DMS 273 treated with DMSO at 0.1 percent for 48 hours (cell line): ENCODE measurements around the gene DPEP3.

ENCODE experiments used
- DNase-seq: peaks from one replicate; lab custom pipeline; 2025; lab: John Stamatoyannopoulos, UW

The DPEP3 gene

GRCh38 chr16:67966549-67967182 is 13.6 kb downstream of the DPEP3 start:
- no peak for DNase-seq

GRCh38 chr16:67965668-67966548 is 14.4 kb downstream of the DPEP3 start:
- no peak for DNase-seq

DNA sequence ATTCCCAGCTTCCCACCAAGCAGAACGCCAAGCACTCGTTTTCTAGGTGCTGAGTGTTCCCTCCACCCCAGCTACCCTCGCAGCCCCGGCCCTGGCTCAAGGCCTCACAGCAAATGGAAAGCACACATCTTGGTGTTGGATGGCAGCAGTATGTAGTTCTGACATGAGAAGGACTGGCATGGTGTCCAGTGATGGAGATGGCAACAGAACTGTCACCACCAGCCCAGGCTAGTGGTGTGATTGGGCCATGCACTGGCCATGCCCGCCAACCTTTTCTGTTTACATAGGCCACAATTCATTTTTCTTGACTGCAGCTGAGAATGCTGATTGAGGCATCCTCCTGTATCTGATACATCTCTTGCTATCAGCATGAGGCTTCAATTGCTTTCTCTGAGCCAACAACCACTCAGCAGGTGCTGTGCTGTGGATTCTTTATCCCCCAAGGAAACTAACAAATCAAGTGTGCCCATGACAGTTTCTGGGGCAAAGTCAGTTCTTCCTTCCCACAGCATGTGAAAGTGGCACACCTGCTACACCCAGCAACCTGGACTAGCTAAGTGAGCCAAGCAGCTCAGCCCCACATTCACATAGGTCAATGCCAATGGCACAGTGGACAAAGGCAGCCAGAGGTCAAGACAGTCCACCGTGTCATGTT is 15.7 kb downstream of the DPEP3 start:
- no peak for DNase-seq

GRCh38 chr16:67963662-67964321 is 16.5 kb downstream of the DPEP3 start:
- DNase-seq, result no peak

DNA sequence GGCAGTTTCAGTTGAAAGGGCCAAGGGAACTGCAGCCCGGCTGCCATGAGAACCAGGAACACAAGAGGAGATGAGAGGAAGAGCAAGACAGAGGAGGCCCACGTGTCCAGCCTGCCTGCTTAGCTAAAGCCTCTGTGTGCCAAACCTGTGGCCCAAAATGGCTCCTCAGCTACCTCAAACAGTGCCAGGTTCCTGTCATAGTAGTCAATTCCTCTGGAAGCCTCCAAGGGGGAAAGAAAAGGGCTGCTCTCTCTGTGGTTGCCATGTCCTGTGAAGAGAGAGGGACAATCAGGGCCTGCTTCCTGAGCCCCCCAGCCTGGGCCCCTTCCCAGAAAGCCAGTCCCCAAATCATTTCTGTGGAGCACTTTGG is 17.0 kb downstream of the DPEP3 start:
- no peak for DNase-seq

GRCh38 chr16:67962135-67962534 is 18.2 kb downstream of the DPEP3 start:
- no peak for DNase-seq

GRCh38 chr16:67961551-67961957 is 18.7 kb downstream of the DPEP3 start:
- DNase-seq, result peak; percentile 37

DNA sequence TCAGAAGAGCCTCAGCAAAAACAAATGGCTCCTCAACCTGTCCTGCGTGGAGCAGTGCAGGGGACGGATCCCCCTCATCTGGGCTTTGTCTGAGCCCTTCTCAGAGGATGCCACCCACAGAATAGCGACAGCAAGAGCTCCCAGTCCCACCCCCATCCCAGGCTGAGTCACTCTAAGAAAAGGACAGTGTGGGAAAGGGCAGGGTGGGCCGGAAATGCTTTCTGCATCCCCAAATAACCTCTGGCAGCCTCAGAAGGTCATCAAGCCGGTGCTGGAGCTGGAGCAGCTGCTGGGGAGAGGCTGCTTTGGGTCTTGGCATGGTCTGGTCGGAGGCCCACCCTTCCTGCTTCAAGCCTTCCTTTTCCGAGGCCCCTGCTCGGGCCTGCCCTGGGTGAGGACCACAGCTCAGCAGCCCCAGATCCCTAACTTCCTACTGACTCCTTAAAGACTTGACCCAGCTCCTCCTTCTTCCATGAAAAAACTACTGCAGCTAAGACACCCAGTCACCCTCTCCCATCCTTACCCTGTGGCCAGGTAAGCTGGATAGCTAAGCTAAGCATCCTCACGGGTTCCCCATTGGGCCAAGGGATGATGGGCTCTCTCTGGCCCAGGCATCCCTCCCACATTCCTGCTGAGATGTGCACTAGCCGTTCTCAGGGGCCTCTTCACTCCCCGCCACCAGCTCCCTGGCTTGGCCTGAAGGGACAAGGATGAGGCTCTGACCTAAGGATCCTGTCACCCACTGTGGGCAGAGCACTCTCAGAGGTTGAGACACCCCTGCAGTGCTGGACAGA is 20.6 kb downstream of the DPEP3 start:
- DNase-seq, result no peak

DNA sequence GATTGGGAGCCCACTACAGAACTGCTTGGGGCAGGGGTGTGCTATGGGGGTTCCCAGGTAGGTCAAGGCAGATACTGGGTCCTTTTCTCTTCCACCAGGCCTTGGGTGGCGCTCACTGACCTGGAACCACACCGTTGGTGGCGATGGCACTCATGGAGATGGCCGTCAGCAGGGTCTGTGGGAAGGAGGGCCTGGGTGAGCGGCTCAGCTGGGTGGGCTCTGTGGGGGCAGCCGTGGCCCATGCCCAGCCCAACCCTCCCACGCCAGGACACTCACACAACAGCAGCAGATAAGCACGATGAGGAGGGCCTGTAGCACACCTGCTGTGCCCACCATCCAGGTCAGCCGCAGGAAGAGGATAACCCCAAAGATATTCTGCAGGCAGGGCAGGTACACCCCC is 22.7 kb downstream of the DPEP3 start:
- no peak for DNase-seq

GRCh38 chr16:67954421-67955196 is 25.7 kb downstream of the DPEP3 start:
- DNase-seq, result no peak

DNA sequence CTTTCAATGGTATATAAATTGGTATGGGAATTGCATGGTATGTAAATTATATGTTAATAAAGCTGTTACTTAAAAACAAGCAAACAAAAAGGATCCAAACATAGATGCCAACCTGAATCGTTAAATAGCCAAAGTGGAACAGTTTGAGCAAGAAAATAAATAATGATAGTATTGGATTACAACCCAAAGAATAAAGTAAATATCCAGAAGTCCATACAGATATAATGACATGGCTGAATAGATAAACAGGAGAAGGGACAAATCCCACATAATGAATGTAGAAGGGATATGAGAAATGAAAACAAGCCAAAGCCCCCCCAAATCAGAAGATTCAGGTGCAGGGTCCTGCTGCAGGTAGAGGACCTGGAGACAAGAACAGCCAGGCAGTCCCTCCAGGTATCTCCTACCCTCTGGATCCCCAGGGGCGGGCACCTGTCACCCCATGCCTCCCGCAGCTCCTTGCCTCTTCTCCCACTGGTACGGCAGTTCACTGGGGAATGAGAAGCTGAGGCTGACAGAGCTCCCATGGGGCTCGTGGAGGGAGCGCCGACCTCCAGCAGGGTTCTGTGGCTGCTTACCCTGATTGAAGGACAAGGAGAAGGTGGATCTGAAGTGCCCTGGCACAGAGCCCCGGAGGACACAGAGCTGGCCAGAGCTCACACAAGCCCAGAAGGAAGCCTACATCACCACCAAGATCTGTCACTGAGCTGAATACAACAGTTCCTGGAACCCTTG is 26.5 kb downstream of the DPEP3 start:
- DNase-seq, result no peak

GRCh38 chr16:67951485-67951884 is 28.8 kb downstream of the DPEP3 start:
- DNase-seq, result no peak

GRCh38 chr16:67950335-67950843 is 29.9 kb downstream of the DPEP3 start:
- DNase-seq, result no peak

- no peak for DNase-seq
Observed at GRCh38 chr16:67949645-67950044, 30.7 kb downstream of the DPEP3 start.

GRCh38 chr16:67948015-67948414 is 32.3 kb downstream of the DPEP3 start:
- DNase-seq, result no peak

GRCh38 chr16:67946966-67947558 is 33.2 kb downstream of the DPEP3 start:
- no peak for DNase-seq

DNA sequence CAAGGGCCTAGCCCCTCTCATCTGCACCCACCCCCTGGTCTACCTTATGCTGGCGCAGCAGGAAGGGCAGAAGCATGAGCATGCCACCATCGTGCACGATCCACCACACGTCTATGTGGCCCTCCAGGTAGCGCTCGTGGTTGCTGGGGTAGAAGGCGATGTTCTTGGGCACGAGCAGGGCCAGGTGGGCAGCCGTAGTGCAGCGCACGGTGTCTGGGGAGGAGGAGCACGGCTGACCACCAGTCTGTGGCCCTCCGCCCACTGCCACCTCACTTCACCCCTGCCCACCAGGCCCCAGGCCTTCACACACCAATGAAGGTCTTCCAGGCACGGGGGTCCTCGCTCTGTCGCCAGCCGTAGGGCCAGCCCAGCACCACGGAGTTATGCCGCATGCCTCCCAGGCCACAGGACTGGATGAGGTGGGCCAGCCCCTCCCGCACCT is 34.1 kb downstream of the DPEP3 start:
- DNase-seq, result no peak

GRCh38 chr16:67945392-67945933 is 34.8 kb downstream of the DPEP3 start:
- DNase-seq, result no peak

DNA sequence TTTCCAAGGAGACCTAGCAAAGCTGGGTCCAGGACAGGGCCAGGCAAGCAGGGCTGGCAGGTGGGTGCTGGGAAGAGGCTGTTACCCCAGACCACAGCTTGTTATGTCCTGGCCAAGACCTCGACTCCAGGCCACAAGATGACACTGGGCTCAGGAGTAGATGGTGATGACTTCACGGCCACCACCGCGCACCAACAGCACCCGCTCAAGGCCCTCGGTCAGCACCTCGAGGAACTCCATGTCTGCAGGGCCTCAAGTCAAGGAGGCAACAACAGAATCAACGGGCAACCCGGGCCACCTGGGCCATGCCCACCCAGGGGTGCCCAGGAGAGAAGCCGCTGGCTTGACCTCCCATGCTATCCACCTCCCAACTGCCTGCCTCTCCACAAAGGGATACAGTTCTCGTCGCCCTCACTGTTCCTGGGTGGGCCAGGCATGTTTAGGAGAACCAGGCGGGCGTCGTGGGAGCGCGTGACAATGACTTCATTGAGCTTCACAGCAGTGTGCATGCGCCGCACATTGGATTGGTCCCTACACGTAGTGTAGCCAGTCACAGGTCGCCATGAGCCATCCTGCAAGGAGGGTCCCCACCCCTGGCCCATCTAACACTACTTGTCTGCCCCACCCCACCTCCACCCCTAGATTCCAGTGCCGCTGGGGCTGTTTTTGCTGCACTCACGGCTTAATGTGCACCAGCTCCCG is 35.5 kb downstream of the DPEP3 start:
- DNase-seq, result no peak
